ENCODE results near the gene VTI1A. TPM values are rescaled to one million over a fixed set of nuclear protein-coding genes. Genes with fewer than 3 reads are reported as not detected.

Gene VTI1A
- total and polyA plus RNA-seq, 2 of the 8 experiments (the other 6 are each of a cell fraction or from before 2014, with no cell fraction given) = 6.0 to 20.0 TPM

GRCh38 chr10:112446855-112447619, at the start of gene VTI1A, which contains the start of gene ZDHHC6 (continued):
- no peak for TF ChIP-seq RNF2 (IDR thresholded peaks at IDR 0.05; ENCODE audit: borderline replicate concordance, low read depth, low read length, missing control alignments, poor library complexity, severe bottlenecking)
- TF ChIP-seq TBP (IDR thresholded peaks at IDR 0.05; ENCODE audit: low read depth, low read length) = peak; percentile 48; the same call in 1 of the 2 replicates
- peak; percentile 58 for TF ChIP-seq PHF8 (conservative IDR thresholded peaks at IDR 0.05; ENCODE audit: low read depth, low read length)
- no peak for TF ChIP-seq SAP30 (IDR thresholded peaks at IDR 0.05; ENCODE audit: insufficient read depth, insufficient replicate concordance, low read length)
- peak in 1 of 2 experiments; percentile 71; a peak in 1 of 4 replicates for TF ChIP-seq HDAC2 (IDR thresholded peaks at IDR 0.05; ENCODE audit: borderline replicate concordance in 1 of 2, low read depth in 2 of 2, low read length in 2 of 2)
- TF ChIP-seq, protein P1, sequence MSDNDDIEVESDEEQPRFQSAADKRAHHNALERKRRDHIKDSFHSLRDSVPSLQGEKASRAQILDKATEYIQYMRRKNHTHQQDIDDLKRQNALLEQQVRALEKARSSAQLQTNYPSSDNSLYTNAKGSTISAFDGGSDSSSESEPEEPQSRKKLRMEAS (IDR thresholded peaks at IDR 0.05) = no peak
- peak; percentile 81 to 88; a peak in 2 of 3 replicates for TF ChIP-seq POLR2A (IDR thresholded peaks at IDR 0.05; ENCODE audit: control extremely low read depth in 1 of 2, low read depth in 2 of 2, low read length in 2 of 2)
- no peak for TF ChIP-seq BRCA1 (IDR thresholded peaks at IDR 0.05; ENCODE audit: low read depth, low read length)
- TF ChIP-seq, protein P2, sequence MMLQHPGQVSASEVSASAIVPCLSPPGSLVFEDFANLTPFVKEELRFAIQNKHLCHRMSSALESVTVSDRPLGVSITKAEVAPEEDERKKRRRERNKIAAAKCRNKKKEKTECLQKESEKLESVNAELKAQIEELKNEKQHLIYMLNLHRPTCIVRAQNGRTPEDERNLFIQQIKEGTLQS (IDR thresholded peaks at IDR 0.05; ENCODE audit: insufficient read depth, low read depth, low read length) = no peak
- no peak for TF ChIP-seq SP2 (IDR thresholded peaks at IDR 0.05; ENCODE audit: low read length)
- TF ChIP-seq SIX5 (IDR thresholded peaks at IDR 0.05; ENCODE audit: low read depth, low read length) = no peak
- no peak for TF ChIP-seq CHD2 (IDR thresholded peaks at IDR 0.05; ENCODE audit: low read length)
- no peak for TF ChIP-seq EZH2 (IDR thresholded peaks at IDR 0.05; ENCODE audit: low read depth, low read length, severe bottlenecking)
- peak; percentile 95 for TF ChIP-seq GABPA (IDR thresholded peaks at IDR 0.05; ENCODE audit: borderline replicate concordance, insufficient read depth, low read length)
- no peak for TF ChIP-seq TEAD4 (IDR thresholded peaks at IDR 0.05; ENCODE audit: low read depth, low read length)
- TF ChIP-seq KDM1A (IDR thresholded peaks at IDR 0.05; ENCODE audit: borderline replicate concordance, low read length) = no peak
- TF ChIP-seq E2F6 (IDR thresholded peaks at IDR 0.05) = no peak
- TF ChIP-seq CHD1 (IDR thresholded peaks at IDR 0.05; ENCODE audit: low read depth, low read length) = no peak
- no peak for TF ChIP-seq RFX5 (IDR thresholded peaks at IDR 0.05; ENCODE audit: borderline replicate concordance, low read depth, low read length)
- TF ChIP-seq SIRT6 (IDR thresholded peaks at IDR 0.05; ENCODE audit: low read length) = no peak
- TF ChIP-seq TAF7 (optimal IDR thresholded peaks at IDR 0.05; ENCODE audit: borderline replicate concordance, low read depth, low read length) = peak; percentile 41
- no peak for TF ChIP-seq TCF12 (IDR thresholded peaks at IDR 0.05; ENCODE audit: low read depth, low read length)
- peak; percentile 96 for TF ChIP-seq RBBP5 (IDR thresholded peaks at IDR 0.05; ENCODE audit: borderline replicate concordance, low read depth, low read length)
